CD4-positive, alpha-beta T cell (primary cell): ENCODE measurements around the gene ZNF689. TPM values are rescaled to one million over a fixed set of nuclear protein-coding genes. Genes with fewer than 3 reads are reported as not detected.
A peak's percentile ranks its signal among the peaks of the same experiment; 100 is the strongest.

Source experiments
- ATAC-seq: fragments of 200-7000 bp; cut with Tn5 transposase; one replicate; pipeline ENCODE4 v1.10.0; 2022; ENCODE audit warnings: mild to moderate bottlenecking; ENCODE audit not compliant: poor library complexity
- CTCF ChIA-PET: fragments of 350-600 bp; sonication (Branson Sonifier 250); formaldehyde crosslinking; loops from one replicate; lab custom pipeline; 2021; ENCODE audit warnings: antibody characterized with exemption, inconsistent platforms; lab: Charles Lee
- POLR2A ChIA-PET: fragments of 350-600 bp; sonication (Branson Sonifier 250); formaldehyde crosslinking; loops from one replicate; lab custom pipeline; 2021; ENCODE audit warnings: antibody characterized with exemption, inconsistent platforms; lab: Charles Lee
- DNase-seq, 14 experiments: peaks; one replicate each; pipeline ENCODE4 v3.0.0-alpha.2; 2013 to 2020; ENCODE audit warnings: mixed read lengths in 2 of 14
- H3K27ac ChIP-seq, 2 donors: one replicate each; pipeline versions ENCODE4 v1.5.1 to v1.7.0; 2013; ENCODE audit warnings: low read length in 2 of 2, low read depth in 1 of 2, mild to moderate bottlenecking in 1 of 2
- H3K27me3 ChIP-seq, 2 experiments: 1 replicate in 1 of 2; 2 replicates in 1 of 2; pipeline versions ENCODE4 v1.6.1 to v1.7.0; 2013; ENCODE audit warnings: low read length in 2 of 2, control low read depth in 1 of 2, mild to moderate bottlenecking in 1 of 2, moderate library complexity in 1 of 2; ENCODE audit not compliant: insufficient read depth in 2 of 2, control insufficient read depth in 1 of 2
- H3K36me3 ChIP-seq: one replicate; pipeline ENCODE4 v1.6.1; 2013; ENCODE audit warnings: low read length, control low read depth; ENCODE audit not compliant: insufficient read depth
- H3K4me1 ChIP-seq: one replicate; pipeline ENCODE4 v1.6.1; 2013; ENCODE audit warnings: low read length, control low read depth; ENCODE audit not compliant: insufficient read depth
- H3K4me3 ChIP-seq: one replicate; pipeline ENCODE4 v1.5.1; 2013; ENCODE audit warnings: mild to moderate bottlenecking, low read length, moderate library complexity
- H3K9me3 ChIP-seq, 2 experiments: 1 replicate in 1 of 2; 2 replicates in 1 of 2; pipeline versions ENCODE4 v1.6.1 to v1.7.0; 2013; ENCODE audit warnings: low read length in 2 of 2, mild to moderate bottlenecking in 2 of 2, control low read depth in 1 of 2, moderate library complexity in 1 of 2; ENCODE audit not compliant: control insufficient read depth in 1 of 2, insufficient read depth in 1 of 2
- H3K27ac Mint-ChIP-seq: one replicate; pipeline ENCODE4 v1.8.0; 2020; ENCODE audit warnings: mixed read lengths
- H3K27me3 Mint-ChIP-seq: one replicate; pipeline ENCODE4 v1.8.0; 2021; ENCODE audit warnings: mixed read lengths
- H3K36me3 Mint-ChIP-seq: one replicate; pipeline ENCODE4 v1.8.0; 2021; ENCODE audit warnings: low read depth, mixed read lengths
- H3K4me1 Mint-ChIP-seq: one replicate; pipeline ENCODE4 v1.8.0; 2021; ENCODE audit warnings: low read depth, mixed read lengths
- H3K4me3 Mint-ChIP-seq: one replicate; pipeline ENCODE4 v1.8.0; 2020; ENCODE audit warnings: mild to moderate bottlenecking, mixed read lengths
- H3K9me3 Mint-ChIP-seq: one replicate; pipeline ENCODE4 v1.8.0; 2020; ENCODE audit warnings: mixed read lengths
- intact Hi-C, 2 experiments: fragments of 100-400 bp; cut with DNase I in 1 of 2; cut with micrococcal nuclease in 1 of 2; formaldehyde crosslinking; loops; one replicate each; pipeline versions ENCODE4 v1.15.1 to v1.9.0; 2023 to 2025; cut with DNase I, micrococcal nuclease
- total RNA-seq, 174 experiments: library from RNA in 2 of 174; stranded (reverse) in 2 of 174; gene quantifications; one replicate each; pipeline ENCODE4 v1.2.3 and lab custom pipeline; 2021 to 2026
- TF ChIP-seq, protein P1 (sequence below): fragments of 200-600 bp; IDR thresholded peaks from one replicate; pipeline ENCODE4 v1.8.0; 2022; ENCODE audit warnings: antibody characterized with exemption, mild to moderate bottlenecking

ZNF689 gene
- total RNA-seq, 2 experiments from 2014 or later, result 15.3 to 15.7 TPM

DNA sequence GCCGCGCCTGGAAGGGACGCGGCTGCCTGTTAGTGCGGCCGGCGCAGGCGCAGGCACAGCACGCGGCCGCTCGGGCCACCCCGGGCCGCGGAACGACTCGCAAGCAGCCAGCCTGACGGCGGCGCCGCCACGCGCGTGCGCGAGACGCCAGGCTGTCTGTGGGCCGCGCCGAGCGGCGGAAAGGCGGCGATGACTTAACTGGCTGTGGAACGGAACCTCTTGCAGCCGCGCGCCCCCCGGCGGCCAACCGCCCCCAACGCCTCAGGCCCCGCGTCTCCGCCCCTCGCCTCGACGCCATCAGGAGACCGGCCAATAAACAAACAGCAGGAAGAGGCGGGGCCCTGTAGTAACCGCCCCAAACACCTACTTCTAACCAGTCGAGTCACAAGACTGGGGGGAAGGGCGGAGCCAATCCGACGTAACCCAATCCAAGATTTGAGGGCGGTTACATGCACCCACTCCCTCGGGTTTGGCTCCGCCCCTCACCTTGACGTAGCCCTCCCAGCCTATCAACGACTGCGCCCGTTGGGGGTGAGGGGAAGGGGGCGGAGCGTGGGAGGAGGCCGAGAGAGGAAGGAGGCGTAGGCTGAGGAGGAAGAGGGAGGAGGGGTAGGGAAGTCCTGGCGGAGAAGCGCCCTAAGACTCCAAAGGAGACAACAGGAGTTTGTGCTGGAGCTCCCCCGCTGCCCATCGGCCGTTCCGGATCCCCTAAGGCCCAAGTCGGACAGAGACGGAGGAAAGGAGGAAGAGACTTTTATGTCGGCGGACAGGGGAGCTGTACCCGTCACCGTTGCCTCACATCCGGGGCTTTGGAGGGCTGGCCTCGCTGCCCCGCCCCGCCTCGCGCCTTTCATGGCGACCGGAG, 47.9 kb upstream of the ZNF689 start, which contains the start of gene FBRS:
FBRS (plus strand) TSS at position 566 of the 865 bp plus-strand sequence. CDS start 1,088 bp downstream, outside the sequence.
- intact Hi-C loops, result loop anchor here (1.0 to 5.0 kb wide), 7 partner anchors 8 to 795 kb away; partner anchors contain the start of genes PRR14 (in 2 of the 2), CDIPT (in 1 of the 2), DCTPP1 (in 1 of the 2) and MYL11 (in 1 of the 2)
- Histone ChIP-seq H3K4me1 (peaks cover 51% of the 10 kb centered on the region), H3K27ac (peak within 1 kb of the TSS; percentile 99), H3K9me3 (no peaks in the 10 kb centered on the region), H3K27me3 (no peaks in the 10 kb centered on the region), H3K36me3 (peaks cover 60% of the 10 kb centered on the region), H3K4me3 (peak within 1 kb of the TSS; percentile 93)
- Mint-ChIP-seq H3K4me1 (peaks cover 44% of the 10 kb centered on the region), H3K27ac (peak within 1 kb of the TSS; percentile 99), H3K4me3 (peak within 1 kb of the TSS; percentile 94), H3K27me3 (no peaks in the 10 kb centered on the region), H3K9me3 (no peaks in the 10 kb centered on the region), H3K36me3 (peaks cover 74% of the 10 kb centered on the region)
- ChIA-PET POLR2A (interaction anchor here (0.6 to 4.6 kb wide), 51 partner anchors 8 to 732 kb away, joined by 3 to 88 read pairs (median 5); partner anchors contain the start of genes ALDOA, CORO1A, DCTPP1 and FUS), CTCF (interaction anchor here (1.0 to 4.7 kb wide), 9 partner anchors 8 to 123 kb away, joined by 3 to 53 read pairs (median 7); partner anchors contain the start of genes PHKG2, PRR14, ZNF689 and ZNF747)
- ATAC-seq (peak; percentile 74), DNase-seq (peak; percentile 99 to 100 (median 100))
- TF ChIP-seq, protein P1, sequence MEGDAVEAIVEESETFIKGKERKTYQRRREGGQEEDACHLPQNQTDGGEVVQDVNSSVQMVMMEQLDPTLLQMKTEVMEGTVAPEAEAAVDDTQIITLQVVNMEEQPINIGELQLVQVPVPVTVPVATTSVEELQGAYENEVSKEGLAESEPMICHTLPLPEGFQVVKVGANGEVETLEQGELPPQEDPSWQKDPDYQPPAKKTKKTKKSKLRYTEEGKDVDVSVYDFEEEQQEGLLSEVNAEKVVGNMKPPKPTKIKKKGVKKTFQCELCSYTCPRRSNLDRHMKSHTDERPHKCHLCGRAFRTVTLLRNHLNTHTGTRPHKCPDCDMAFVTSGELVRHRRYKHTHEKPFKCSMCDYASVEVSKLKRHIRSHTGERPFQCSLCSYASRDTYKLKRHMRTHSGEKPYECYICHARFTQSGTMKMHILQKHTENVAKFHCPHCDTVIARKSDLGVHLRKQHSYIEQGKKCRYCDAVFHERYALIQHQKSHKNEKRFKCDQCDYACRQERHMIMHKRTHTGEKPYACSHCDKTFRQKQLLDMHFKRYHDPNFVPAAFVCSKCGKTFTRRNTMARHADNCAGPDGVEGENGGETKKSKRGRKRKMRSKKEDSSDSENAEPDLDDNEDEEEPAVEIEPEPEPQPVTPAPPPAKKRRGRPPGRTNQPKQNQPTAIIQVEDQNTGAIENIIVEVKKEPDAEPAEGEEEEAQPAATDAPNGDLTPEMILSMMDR, result peak; percentile 78

DNA sequence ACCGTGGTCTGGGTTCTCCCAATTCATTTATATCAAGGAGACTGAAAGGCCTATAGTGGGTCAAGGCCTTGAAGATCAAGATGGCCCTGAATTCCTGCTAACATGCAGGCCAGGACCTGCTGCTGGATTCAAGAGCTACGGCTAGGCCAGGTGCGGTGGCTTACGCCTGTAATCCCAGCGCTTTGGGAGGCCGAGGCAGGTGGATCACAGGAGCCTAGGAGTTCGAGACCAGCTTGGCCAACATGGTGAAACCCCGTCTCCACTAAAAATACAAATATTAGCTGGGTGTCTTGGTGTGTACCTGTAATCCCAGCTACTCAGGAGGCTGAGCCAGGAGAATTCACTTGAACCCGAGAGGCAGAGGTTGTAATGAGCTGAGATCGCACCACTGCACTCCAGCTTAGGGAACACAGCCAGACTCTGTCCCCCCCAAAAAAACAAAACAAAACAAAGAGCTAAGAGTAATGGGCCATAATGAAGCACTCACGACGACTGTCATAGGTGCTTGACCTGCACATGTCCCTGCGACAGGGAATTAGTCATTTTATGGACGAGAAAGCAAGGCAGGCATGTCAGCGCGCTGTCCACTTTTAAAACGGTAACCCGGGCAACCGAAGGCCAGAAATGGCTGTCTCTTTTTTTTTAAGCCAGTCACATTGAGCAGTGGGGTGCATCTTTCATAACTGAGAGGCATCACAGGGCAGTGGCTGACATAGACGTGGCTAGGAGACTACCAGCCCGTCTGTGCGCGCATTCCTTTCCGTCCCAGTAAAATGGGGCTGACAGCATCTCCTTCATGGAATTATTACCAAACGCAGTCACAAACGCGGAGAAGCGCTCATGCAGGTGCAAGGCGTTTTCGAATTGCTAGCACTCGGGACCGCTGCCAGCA, 47.0 kb upstream of the ZNF689 start:
- Histone ChIP-seq H3K27ac (peak overlapping the region; percentile 73 to 81), H3K4me1 (peaks cover 50% of the 10 kb centered on the region), H3K27me3 (no peaks in the 10 kb centered on the region), H3K36me3 (peaks cover 60% of the 10 kb centered on the region), H3K4me3 (peak overlapping the region; percentile 54), H3K9me3 (no peaks in the 10 kb centered on the region)
- TF ChIP-seq, protein P1, result no peak
- peak in 1 of 14 experiments; percentile 16 for DNase-seq
- ChIA-PET CTCF (interaction anchor here (1.0 kb wide), 1 partner anchor 28 kb away, joined by 3 read pairs; no protein-coding TSS in a partner anchor), POLR2A (interaction anchor here (1.4 kb wide), 1 partner anchor 199 kb away, joined by 5 read pairs; no protein-coding TSS in a partner anchor)
- H3K36me3 Mint-ChIP-seq, result peaks cover 77% of the 10 kb centered on the region
- intact Hi-C loops, result loop anchor here in 1 of 2 experiments (5.0 kb wide), 1 partner anchor 285 kb away; the partner anchor contains the start of genes MYL11 and TBC1D10B
- peak overlapping the region; percentile 99 for H3K27ac Mint-ChIP-seq
- H3K4me3 Mint-ChIP-seq, result peak overlapping the region; percentile 84
- ATAC-seq, result no peak
- H3K9me3 Mint-ChIP-seq, result no peaks in the 10 kb centered on the region
- no peaks in the 10 kb centered on the region for H3K27me3 Mint-ChIP-seq
- H3K4me1 Mint-ChIP-seq, result peaks cover 48% of the 10 kb centered on the region
